ENCODE results near the gene BSND. TPM values are rescaled to one million over a fixed set of nuclear protein-coding genes. Genes with fewer than 3 reads are reported as not detected.

BSND gene
- total RNA-seq, 1 donor from 2014 or later: not detected

DNA sequence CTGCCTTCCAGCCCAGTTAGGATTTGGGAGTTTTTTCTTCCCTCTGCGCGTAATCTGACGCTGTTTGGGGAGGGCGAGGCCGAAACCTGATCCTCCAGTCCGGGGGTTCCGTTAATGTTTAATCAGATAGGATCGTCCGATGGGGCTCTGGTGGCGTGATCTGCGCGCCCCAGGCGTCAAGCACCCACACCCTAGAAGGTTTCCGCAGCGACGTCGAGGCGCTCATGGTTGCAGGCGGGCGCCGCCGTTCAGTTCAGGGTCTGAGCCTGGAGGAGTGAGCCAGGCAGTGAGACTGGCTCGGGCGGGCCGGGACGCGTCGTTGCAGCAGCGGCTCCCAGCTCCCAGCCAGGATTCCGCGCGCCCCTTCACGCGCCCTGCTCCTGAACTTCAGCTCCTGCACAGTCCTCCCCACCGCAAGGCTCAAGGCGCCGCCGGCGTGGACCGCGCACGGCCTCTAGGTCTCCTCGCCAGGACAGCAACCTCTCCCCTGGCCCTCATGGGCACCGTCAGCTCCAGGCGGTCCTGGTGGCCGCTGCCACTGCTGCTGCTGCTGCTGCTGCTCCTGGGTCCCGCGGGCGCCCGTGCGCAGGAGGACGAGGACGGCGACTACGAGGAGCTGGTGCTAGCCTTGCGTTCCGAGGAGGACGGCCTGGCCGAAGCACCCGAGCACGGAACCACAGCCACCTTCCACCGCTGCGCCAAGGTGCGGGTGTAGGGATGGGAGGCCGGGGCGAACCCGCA, 40.8 kb downstream of the BSND start, which contains the start of gene PCSK9:
Gene PCSK9, plus strand, starts transcription at position 207 of the 741 bp plus-strand sequence. Its CDS starts 290 bp downstream, at position 497.
- TF ChIP-seq, protein P1, sequence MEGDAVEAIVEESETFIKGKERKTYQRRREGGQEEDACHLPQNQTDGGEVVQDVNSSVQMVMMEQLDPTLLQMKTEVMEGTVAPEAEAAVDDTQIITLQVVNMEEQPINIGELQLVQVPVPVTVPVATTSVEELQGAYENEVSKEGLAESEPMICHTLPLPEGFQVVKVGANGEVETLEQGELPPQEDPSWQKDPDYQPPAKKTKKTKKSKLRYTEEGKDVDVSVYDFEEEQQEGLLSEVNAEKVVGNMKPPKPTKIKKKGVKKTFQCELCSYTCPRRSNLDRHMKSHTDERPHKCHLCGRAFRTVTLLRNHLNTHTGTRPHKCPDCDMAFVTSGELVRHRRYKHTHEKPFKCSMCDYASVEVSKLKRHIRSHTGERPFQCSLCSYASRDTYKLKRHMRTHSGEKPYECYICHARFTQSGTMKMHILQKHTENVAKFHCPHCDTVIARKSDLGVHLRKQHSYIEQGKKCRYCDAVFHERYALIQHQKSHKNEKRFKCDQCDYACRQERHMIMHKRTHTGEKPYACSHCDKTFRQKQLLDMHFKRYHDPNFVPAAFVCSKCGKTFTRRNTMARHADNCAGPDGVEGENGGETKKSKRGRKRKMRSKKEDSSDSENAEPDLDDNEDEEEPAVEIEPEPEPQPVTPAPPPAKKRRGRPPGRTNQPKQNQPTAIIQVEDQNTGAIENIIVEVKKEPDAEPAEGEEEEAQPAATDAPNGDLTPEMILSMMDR (conservative IDR thresholded peaks at IDR 0.05; ENCODE audit: low read depth, low read length): no peak
- peak within 1 kb of the TSS; percentile 56 for H3K4me3 ChIP-seq (ENCODE audit: low read depth, low read length)
- no peak for DNase-seq (ENCODE audit: low read depth)

DNA sequence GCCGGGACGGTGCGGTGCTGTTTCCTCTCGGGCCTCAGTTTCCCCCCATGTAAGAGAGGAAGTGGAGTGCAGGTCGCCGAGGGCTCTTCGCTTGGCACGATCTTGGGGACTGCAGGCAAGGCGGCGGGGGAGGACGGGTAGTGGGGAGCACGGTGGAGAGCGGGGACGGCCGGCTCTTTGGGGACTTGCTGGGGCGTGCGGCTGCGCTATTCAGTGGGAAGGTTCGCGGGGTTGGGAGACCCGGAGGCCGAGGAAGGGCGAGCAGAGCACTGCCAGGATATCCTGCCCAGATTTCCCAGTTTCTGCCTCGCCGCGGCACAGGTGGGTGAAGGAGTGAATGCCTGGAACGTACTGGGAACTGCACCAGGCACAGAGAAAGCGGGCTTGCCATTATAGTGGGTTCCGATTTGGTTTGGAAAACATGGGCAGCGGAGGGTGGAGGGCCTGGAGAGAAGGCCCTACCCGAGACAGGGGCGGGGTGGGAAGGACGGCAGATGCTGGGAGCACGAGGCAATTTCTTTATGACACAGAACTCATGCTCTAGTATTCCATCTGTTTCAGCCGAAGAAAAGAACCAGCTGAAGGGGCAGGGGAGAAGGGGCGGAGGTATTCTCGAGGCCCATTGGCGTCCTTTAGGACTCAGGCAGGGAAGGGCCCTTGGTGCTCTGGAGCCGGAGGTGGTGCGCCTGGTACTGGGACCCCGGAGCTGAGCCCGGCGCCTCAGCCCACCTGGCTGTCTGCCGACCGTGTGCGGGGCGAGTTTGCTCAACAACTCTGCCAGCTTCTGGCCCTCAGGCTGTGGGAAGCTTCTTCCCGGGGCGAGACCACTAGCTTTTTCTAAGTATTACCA, 41.6 kb downstream of the BSND start:
- H3K4me3 ChIP-seq (ENCODE audit: low read depth, low read length): peak overlapping the region; percentile 56
- DNase-seq (ENCODE audit: low read depth): no peak
- TF ChIP-seq, protein P1 (conservative IDR thresholded peaks at IDR 0.05; ENCODE audit: low read depth, low read length): no peak

DNA sequence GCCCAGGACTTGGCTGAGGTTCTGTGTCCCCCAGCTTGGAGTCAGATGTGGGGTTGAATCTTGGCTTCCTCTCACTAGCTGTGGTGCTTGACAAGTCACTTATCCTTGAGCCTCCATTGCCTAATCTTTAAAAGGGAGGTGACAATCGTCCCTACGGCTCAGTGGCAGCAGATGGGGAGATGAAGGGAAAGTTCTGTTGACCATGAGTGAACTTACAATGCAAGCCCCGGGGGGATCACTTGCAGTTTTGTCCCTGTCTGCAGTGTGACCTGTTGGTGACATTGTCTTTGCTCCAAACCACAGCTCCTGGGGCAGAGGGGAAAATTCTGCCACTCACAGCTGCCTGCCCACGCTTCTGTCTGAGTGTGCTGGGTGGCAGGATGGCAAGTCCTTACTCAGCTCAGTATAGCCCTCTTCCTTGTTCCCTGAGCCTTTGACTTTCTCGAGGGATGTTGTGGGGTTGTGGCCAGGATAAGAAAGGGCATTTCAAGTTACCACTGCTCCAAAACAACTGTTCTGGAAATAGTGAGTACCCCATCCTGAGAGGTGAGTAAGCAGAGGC, 42.3 kb downstream of the BSND start:
- TF ChIP-seq, protein P1 (conservative IDR thresholded peaks at IDR 0.05; ENCODE audit: low read depth, low read length): no peak
- no peak for DNase-seq (ENCODE audit: low read depth)
- peak overlapping the region; percentile 56 for H3K4me3 ChIP-seq (ENCODE audit: low read depth, low read length)

DNA sequence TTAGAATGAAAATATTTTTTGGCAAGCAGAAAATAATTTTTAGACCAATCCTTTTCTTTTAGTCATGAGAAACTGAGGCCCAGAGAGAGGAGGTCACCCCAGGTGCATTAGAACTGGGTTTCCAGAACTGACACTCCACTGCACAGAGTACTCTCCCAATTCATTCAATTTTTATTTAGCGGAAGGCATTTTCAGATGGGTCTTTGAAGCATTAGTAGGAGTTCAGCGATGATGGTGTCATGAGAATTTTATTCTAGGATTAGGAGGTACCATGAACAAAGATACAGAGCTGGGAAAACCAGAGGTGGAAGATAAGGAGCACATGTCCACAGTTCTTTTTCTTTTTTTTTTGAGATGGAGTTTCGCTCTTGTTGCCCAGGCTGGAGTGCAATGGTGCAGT, 42.9 kb downstream of the BSND start:
- TF ChIP-seq, protein P1 (conservative IDR thresholded peaks at IDR 0.05; ENCODE audit: low read depth, low read length): no peak
- no peak overlapping the region for H3K4me3 ChIP-seq (ENCODE audit: low read depth, low read length)
- DNase-seq (ENCODE audit: low read depth): no peak

DNA sequence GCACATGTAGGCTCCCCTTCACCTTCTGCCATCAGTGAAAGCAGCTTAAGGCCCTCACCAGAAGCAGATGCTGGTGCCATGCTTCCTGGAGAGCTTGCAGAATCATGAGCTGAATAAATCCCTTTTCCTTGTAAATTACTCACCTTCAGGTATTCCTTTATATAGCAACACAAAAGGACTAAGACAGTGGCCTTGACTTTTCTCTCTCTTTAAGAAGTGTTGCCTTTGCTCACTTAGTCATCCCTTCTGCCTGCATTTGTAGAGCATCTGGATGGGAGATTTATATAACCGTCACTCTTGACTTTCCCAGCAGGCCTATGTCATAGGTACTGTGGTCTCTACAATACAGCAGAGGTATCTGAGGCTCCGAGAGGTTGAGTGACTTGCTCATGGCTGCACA, 44.3 kb downstream of the BSND start:
- DNase-seq (ENCODE audit: low read depth): no peak
- no peak overlapping the region for H3K4me3 ChIP-seq (ENCODE audit: low read depth, low read length)
- TF ChIP-seq, protein P1 (conservative IDR thresholded peaks at IDR 0.05; ENCODE audit: low read depth, low read length): no peak

DNA sequence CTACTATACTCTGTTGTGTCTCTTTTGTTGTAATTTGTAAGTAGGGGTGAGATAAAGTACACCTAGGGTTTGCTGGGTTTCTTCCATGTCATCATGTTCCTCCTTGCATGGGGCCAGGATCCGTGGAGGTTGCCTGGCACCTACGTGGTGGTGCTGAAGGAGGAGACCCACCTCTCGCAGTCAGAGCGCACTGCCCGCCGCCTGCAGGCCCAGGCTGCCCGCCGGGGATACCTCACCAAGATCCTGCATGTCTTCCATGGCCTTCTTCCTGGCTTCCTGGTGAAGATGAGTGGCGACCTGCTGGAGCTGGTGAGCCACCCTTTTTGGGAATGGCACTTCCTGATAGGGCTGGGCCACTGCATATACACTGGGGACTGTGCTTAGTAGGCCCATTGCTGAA, 45.0 kb downstream of the BSND start:
- no peak overlapping the region for H3K4me3 ChIP-seq (ENCODE audit: low read depth, low read length)
- TF ChIP-seq, protein P1 (conservative IDR thresholded peaks at IDR 0.05; ENCODE audit: low read depth, low read length): no peak
- DNase-seq (ENCODE audit: low read depth): no peak
